GM12873 (cell line): Measurements from ENCODE around the gene THAP12.

ENCODE experiments used
- CTCF ChIP-seq: IDR thresholded peaks from 2 replicates; pipeline ENCODE4 v1.5.1; 2012; ENCODE audit warnings: low read depth, mild to moderate bottlenecking, moderate library complexity, low read length, control low read depth; ENCODE audit not compliant: insufficient read depth; ENCODE audit errors: missing control alignments

THAP12 gene

GRCh38 chr11:76408171-76408965 is 27.4 kb upstream of the THAP12 start:
- no peak for TF ChIP-seq CTCF

- no peak for TF ChIP-seq CTCF
These were observed 25.4 kb upstream of the THAP12 start for GRCh38 chr11:76406359-76406758.

DNA sequence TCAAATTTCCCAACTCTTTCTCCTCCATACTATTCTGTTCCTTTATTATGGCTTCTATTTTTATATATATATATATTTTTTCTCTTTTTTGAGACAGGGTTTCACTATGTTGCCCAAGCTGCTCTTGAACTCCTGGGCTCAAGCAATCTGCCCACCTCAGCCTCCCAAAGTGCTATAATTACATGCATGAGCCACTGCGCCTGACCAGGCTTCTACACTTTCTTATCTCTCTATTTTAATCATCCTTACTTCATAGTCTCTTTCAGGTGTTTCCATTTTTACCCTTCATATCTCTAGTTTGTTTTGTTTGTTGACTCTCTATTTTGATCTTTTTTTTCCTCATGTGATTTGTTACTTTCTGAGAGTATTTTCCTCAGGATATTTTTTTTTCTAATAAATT is 20.0 kb upstream of the THAP12 start:
- no peak for TF ChIP-seq CTCF

GRCh38 chr11:76397383-76397782 is 16.5 kb upstream of the THAP12 start:
- TF ChIP-seq CTCF: no peak

DNA sequence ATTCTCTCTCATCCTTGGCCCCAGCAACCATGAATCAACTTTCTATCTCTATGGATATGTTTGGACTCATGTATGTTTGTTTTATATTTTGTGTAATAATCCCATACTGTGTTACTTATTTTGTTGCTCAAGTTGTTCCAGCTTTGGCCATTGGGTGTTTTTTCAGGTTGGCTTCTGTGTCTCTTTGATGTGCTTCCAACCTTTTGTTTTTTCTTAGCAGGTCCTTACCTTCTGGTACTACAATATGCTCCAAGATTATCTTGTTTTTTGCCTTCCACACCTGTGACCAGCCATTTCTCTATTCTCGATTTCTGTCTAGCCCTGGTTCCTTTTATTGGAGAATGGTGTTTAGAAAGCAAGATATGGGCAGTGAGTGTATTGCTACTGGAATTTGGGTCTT is 14.4 kb upstream of the THAP12 start:
- TF ChIP-seq CTCF: no peak

- TF ChIP-seq CTCF: no peak
These were observed 13.5 kb upstream of the THAP12 start for GRCh38 chr11:76394411-76394810.

- TF ChIP-seq CTCF: no peak
These were observed 11.9 kb upstream of the THAP12 start for GRCh38 chr11:76392870-76393269.
